ENCODE results near the gene RPS16. TPM values are rescaled to one million over a fixed set of nuclear protein-coding genes. Genes with fewer than 3 reads are reported as not detected.
A peak's percentile ranks its signal among the peaks of the same experiment; 100 is the strongest.

Gene RPS16
- total RNA-seq, 6 experiments from 2014 or later: 1,647 to 2,008 (median 1,885) TPM

- H3K36me3 Mint-ChIP-seq (ENCODE audit: low read depth): peaks cover 17% of the 10 kb centered on the region
- peaks cover 57% of the 10 kb centered on the region for H3K4me1 Mint-ChIP-seq (ENCODE audit: low read depth)
- peak overlapping the region; percentile 90 for H3K27ac Mint-ChIP-seq
- peaks cover 7% of the 10 kb centered on the region for H3K27me3 Mint-ChIP-seq (ENCODE audit: insufficient read depth)
- no peak for TF ChIP-seq CTCF (IDR thresholded peaks at IDR 0.05)
- H3K9me3 Mint-ChIP-seq: no peaks in the 10 kb centered on the region
- H3K4me3 Mint-ChIP-seq: peak overlapping the region; percentile 22; the same call in 1 of the 2 replicates
- peak; percentile 83 for DNase-seq
Measured at GRCh38 chr19:39398297-39398864, 37.4 kb downstream of the RPS16 start.

GRCh38 chr19:39397360-39398296 is 38.1 kb downstream of the RPS16 start:
- H3K9me3 Mint-ChIP-seq: no peaks in the 10 kb centered on the region
- H3K36me3 Mint-ChIP-seq (ENCODE audit: low read depth): peaks cover 18% of the 10 kb centered on the region
- TF ChIP-seq CTCF (IDR thresholded peaks at IDR 0.05): peak; percentile 97
- H3K4me3 Mint-ChIP-seq: peak overlapping the region; percentile 22; the same call in 1 of the 2 replicates
- peaks cover 56% of the 10 kb centered on the region for H3K4me1 Mint-ChIP-seq (ENCODE audit: low read depth)
- H3K27me3 Mint-ChIP-seq (ENCODE audit: insufficient read depth): peaks cover 9% of the 10 kb centered on the region
- peak overlapping the region; percentile 90 for H3K27ac Mint-ChIP-seq
- peak; percentile 66 for DNase-seq

GRCh38 chr19:39390751-39391437 is 44.9 kb downstream of the RPS16 start, which contains the start of the genes MED29 and PAF1:
TSS of gene MED29 (plus strand) at chr19:39391378. CDS start at chr19:39391423, 45 bp downstream.
TSS of gene PAF1 (minus strand) at chr19:39391106. CDS start at chr19:39390864, 242 bp downstream.
- no peaks in the 10 kb centered on the region; the same call in 1 of the 2 replicates for H3K9me3 Mint-ChIP-seq
- peak; percentile 51; the same call in 1 of the 2 replicates for TF ChIP-seq CTCF (IDR thresholded peaks at IDR 0.05)
- peak; percentile 100 for DNase-seq
- peak within 1 kb of the TSS; percentile 98 for H3K4me3 Mint-ChIP-seq
- peaks cover 39% of the 10 kb centered on the region for H3K36me3 Mint-ChIP-seq (ENCODE audit: low read depth)
- peaks cover 6% of the 10 kb centered on the region for H3K27me3 Mint-ChIP-seq (ENCODE audit: insufficient read depth)
- peak within 1 kb of the TSS; percentile 99 for H3K27ac Mint-ChIP-seq
- peaks cover 44% of the 10 kb centered on the region for H3K4me1 Mint-ChIP-seq (ENCODE audit: low read depth)

- peak overlapping the region; percentile 99 for H3K27ac Mint-ChIP-seq
- peaks cover 44% of the 10 kb centered on the region for H3K36me3 Mint-ChIP-seq (ENCODE audit: low read depth)
- peak overlapping the region; percentile 98 for H3K4me3 Mint-ChIP-seq
- H3K9me3 Mint-ChIP-seq: no peaks in the 10 kb centered on the region; the same call in 1 of the 2 replicates
- DNase-seq: no peak
- H3K27me3 Mint-ChIP-seq (ENCODE audit: insufficient read depth): peaks cover 8% of the 10 kb centered on the region
- no peak for TF ChIP-seq CTCF (IDR thresholded peaks at IDR 0.05)
- H3K4me1 Mint-ChIP-seq (ENCODE audit: low read depth): peaks cover 44% of the 10 kb centered on the region
Measured at GRCh38 chr19:39390451-39390750, 45.3 kb downstream of the RPS16 start.

- no peaks in the 10 kb centered on the region; the same call in 1 of the 2 replicates for H3K9me3 Mint-ChIP-seq
- H3K4me1 Mint-ChIP-seq (ENCODE audit: low read depth): peaks cover 44% of the 10 kb centered on the region
- peak overlapping the region; percentile 98 for H3K4me3 Mint-ChIP-seq
- no peak for DNase-seq
- H3K36me3 Mint-ChIP-seq (ENCODE audit: low read depth): peaks cover 43% of the 10 kb centered on the region
- no peak for TF ChIP-seq CTCF (IDR thresholded peaks at IDR 0.05)
- H3K27me3 Mint-ChIP-seq (ENCODE audit: insufficient read depth): peaks cover 8% of the 10 kb centered on the region
- peak overlapping the region; percentile 99 for H3K27ac Mint-ChIP-seq
Measured at GRCh38 chr19:39389631-39390414, 45.9 kb downstream of the RPS16 start.

All from HFFc6 (cell line).